Measurements from ENCODE around the gene FAM171A1.
"Not testable (repeated sequence)": the region's sequence is repeated elsewhere in the genome, so short reads cannot be mapped to it uniquely, and the experiment has no call there.

The FAM171A1 gene

GRCh38 chr10:15320118-15320517 is 51.0 kb downstream of the FAM171A1 start:
- no peak for DNase-seq (ENCODE audit: low read depth in 2 of 2)

GRCh38 chr10:15316871-15317464 is 54.1 kb downstream of the FAM171A1 start:
- no peak for DNase-seq (ENCODE audit: low read depth in 2 of 2)

GRCh38 chr10:15316145-15316544 is 54.9 kb downstream of the FAM171A1 start:
- DNase-seq (ENCODE audit: low read depth in 2 of 2), result no peak

GRCh38 chr10:15315286-15315685 is 55.8 kb downstream of the FAM171A1 start:
- DNase-seq (ENCODE audit: low read depth in 2 of 2), result no peak

- no peak for DNase-seq (ENCODE audit: low read depth in 2 of 2)
Observed at GRCh38 chr10:15314482-15315045, 56.5 kb downstream of the FAM171A1 start.

- DNase-seq (ENCODE audit: low read depth in 2 of 2), result no peak
Observed at GRCh38 chr10:15313843-15314242, 57.2 kb downstream of the FAM171A1 start.

GRCh38 chr10:15313047-15313446 is 58.0 kb downstream of the FAM171A1 start:
- DNase-seq (ENCODE audit: low read depth in 2 of 2), result no peak

GRCh38 chr10:15311569-15312280 is 59.4 kb downstream of the FAM171A1 start:
- no peak for DNase-seq (ENCODE audit: low read depth in 2 of 2)

- no peak for DNase-seq (ENCODE audit: low read depth in 2 of 2)
Observed at GRCh38 chr10:15310776-15311568, 60.1 kb downstream of the FAM171A1 start.

- DNase-seq (ENCODE audit: low read depth in 2 of 2), result no peak
Observed at GRCh38 chr10:15309221-15309620, 61.9 kb downstream of the FAM171A1 start.

GRCh38 chr10:15306735-15307280 is 64.3 kb downstream of the FAM171A1 start:
- no peak for DNase-seq (ENCODE audit: low read depth in 2 of 2)

GRCh38 chr10:15305634-15306033 is 65.5 kb downstream of the FAM171A1 start:
- no peak for DNase-seq (ENCODE audit: low read depth in 2 of 2)

- DNase-seq (ENCODE audit: low read depth in 2 of 2), result no peak
Observed at GRCh38 chr10:15305161-15305560, 65.9 kb downstream of the FAM171A1 start.

- DNase-seq (ENCODE audit: low read depth in 2 of 2), result not testable (repeated sequence)
Observed at GRCh38 chr10:15302188-15302956, 68.7 kb downstream of the FAM171A1 start.

- no peak for DNase-seq (ENCODE audit: low read depth in 2 of 2)
Observed at GRCh38 chr10:15300697-15301096, 70.4 kb downstream of the FAM171A1 start.

- DNase-seq (ENCODE audit: low read depth in 2 of 2), result no peak
Observed at GRCh38 chr10:15300145-15300544, 70.9 kb downstream of the FAM171A1 start.

GRCh38 chr10:15296701-15297100 is 74.4 kb downstream of the FAM171A1 start:
- no peak for DNase-seq (ENCODE audit: low read depth in 2 of 2)

- no peak for DNase-seq (ENCODE audit: low read depth in 2 of 2)
Observed at GRCh38 chr10:15295537-15296325, 75.4 kb downstream of the FAM171A1 start.

GRCh38 chr10:15293862-15294842 is 76.9 kb downstream of the FAM171A1 start:
- no peak for DNase-seq (ENCODE audit: low read depth in 2 of 2)
